ENCODE data around the gene ZNF597.

Gene ZNF597

GRCh38 chr16:3467921-3468320 is 24.6 kb upstream of the ZNF597 start:
- Histone ChIP-seq H3K9me3 (no peaks in the 10 kb centered on the region), H3K36me3 (peaks cover 46% of the 10 kb centered on the region), H3K27ac (no peak overlapping the region), H3K4me3 (ENCODE audit: low read depth in 1 of 2, low read length in 1 of 2) (no peak overlapping the region), H3K27me3 (no peaks in the 10 kb centered on the region), H3K4me1 (ENCODE audit: control insufficient read depth in 1 of 2, insufficient read depth in 1 of 2, low read depth in 1 of 2, low read length in 1 of 2) (peaks cover 6 to 9% of the 10 kb centered on the region in 2 experiments)
- TF ChIP-seq CTCF (IDR thresholded peaks at IDR 0.05) = no peak

- Histone ChIP-seq H3K27ac (no peak overlapping the region), H3K27me3 (no peaks in the 10 kb centered on the region), H3K9me3 (no peaks in the 10 kb centered on the region), H3K4me3 (ENCODE audit: low read depth in 1 of 2, low read length in 1 of 2) (no peak overlapping the region), H3K36me3 (peaks cover 42% of the 10 kb centered on the region), H3K4me1 (ENCODE audit: control insufficient read depth in 1 of 2, insufficient read depth in 1 of 2, low read depth in 1 of 2, low read length in 1 of 2) (peaks cover 6 to 10% of the 10 kb centered on the region in 2 experiments)
- no peak for TF ChIP-seq CTCF (IDR thresholded peaks at IDR 0.05)
Observed at GRCh38 chr16:3467182-3467581, 23.9 kb upstream of the ZNF597 start.

- Histone ChIP-seq H3K27me3 (no peaks in the 10 kb centered on the region), H3K9me3 (no peaks in the 10 kb centered on the region), H3K36me3 (peaks cover 38% of the 10 kb centered on the region), H3K27ac (no peak overlapping the region), H3K4me1 (ENCODE audit: control insufficient read depth in 1 of 2, insufficient read depth in 1 of 2, low read depth in 1 of 2, low read length in 1 of 2) (peaks cover 10 to 19% of the 10 kb centered on the region in 2 experiments), H3K4me3 (ENCODE audit: low read depth in 1 of 2, low read length in 1 of 2) (no peak overlapping the region)
- no peak for TF ChIP-seq CTCF (IDR thresholded peaks at IDR 0.05)
Observed at GRCh38 chr16:3465911-3466584, 22.7 kb upstream of the ZNF597 start.

- H3K4me3 ChIP-seq (ENCODE audit: low read depth in 1 of 2, low read length in 1 of 2) = no peak overlapping the region
- no peaks in the 10 kb centered on the region for H3K9me3 ChIP-seq
- H3K27ac ChIP-seq = no peak overlapping the region
- H3K27me3 ChIP-seq = no peaks in the 10 kb centered on the region
- H3K4me1 ChIP-seq (ENCODE audit: control insufficient read depth in 1 of 2, insufficient read depth in 1 of 2, low read depth in 1 of 2, low read length in 1 of 2) = peaks cover 13 to 26% of the 10 kb centered on the region in 2 experiments
- peaks cover 35% of the 10 kb centered on the region for H3K36me3 ChIP-seq
- TF ChIP-seq CTCF (IDR thresholded peaks at IDR 0.05) = no peak
Observed at GRCh38 chr16:3465301-3465700, 22.0 kb upstream of the ZNF597 start.

- peaks cover 48 to 61% of the 10 kb centered on the region in 2 experiments for H3K4me1 ChIP-seq (ENCODE audit: control insufficient read depth in 1 of 2, insufficient read depth in 1 of 2, low read depth in 1 of 2, low read length in 1 of 2)
- H3K27me3 ChIP-seq = no peaks in the 10 kb centered on the region
- no peak for TF ChIP-seq CTCF (IDR thresholded peaks at IDR 0.05)
- no peak overlapping the region for H3K27ac ChIP-seq
- peaks cover 13% of the 10 kb centered on the region for H3K36me3 ChIP-seq
- no peaks in the 10 kb centered on the region for H3K9me3 ChIP-seq
- H3K4me3 ChIP-seq (ENCODE audit: low read depth in 1 of 2, low read length in 1 of 2) = no peak overlapping the region
Observed at GRCh38 chr16:3461151-3461550, 17.8 kb upstream of the ZNF597 start.

Measured in neutrophil (primary cell).